GM18517 (cell line): ENCODE results near the gene ARHGEF6.

Experiments used
- ATAC-seq: cut with Tn5 transposase; IDR thresholded peaks from one replicate; pipeline ENCODE4 v1.9.1; 2021; ENCODE audit warnings: mild to moderate bottlenecking, moderate library complexity; ENCODE audit not compliant: unreplicated experiment

Gene ARHGEF6

GRCh38 chrX:136697156-136697555 lies 83.6 kb downstream of the ARHGEF6 start:
- ATAC-seq, result no peak

GRCh38 chrX:136694431-136695087 lies 86.2 kb downstream of the ARHGEF6 start:
- ATAC-seq, result peak; percentile 61

GRCh38 chrX:136692271-136692670 lies 88.5 kb downstream of the ARHGEF6 start:
- no peak for ATAC-seq

GRCh38 chrX:136691028-136691809 lies 89.5 kb downstream of the ARHGEF6 start:
- peak; percentile 41 for ATAC-seq

GRCh38 chrX:136689436-136689835 lies 91.3 kb downstream of the ARHGEF6 start:
- ATAC-seq, result no peak

GRCh38 chrX:136687457-136687856 lies 93.3 kb downstream of the ARHGEF6 start:
- ATAC-seq, result no peak

- ATAC-seq, result no peak
These were observed 96.6 kb downstream of the ARHGEF6 start for GRCh38 chrX:136684120-136684519.

- ATAC-seq, result no peak
These were observed 101.2 kb downstream of the ARHGEF6 start for GRCh38 chrX:136679531-136679930.

GRCh38 chrX:136674270-136674985 lies 106.3 kb downstream of the ARHGEF6 start:
- ATAC-seq, result peak; percentile 34

- ATAC-seq, result peak; percentile 43
These were observed 109.6 kb downstream of the ARHGEF6 start for GRCh38 chrX:136671006-136671610.

GRCh38 chrX:136667446-136668168 lies 113.1 kb downstream of the ARHGEF6 start:
- ATAC-seq, result no peak

GRCh38 chrX:136666088-136666487 lies 114.6 kb downstream of the ARHGEF6 start:
- ATAC-seq, result peak; percentile 42

- peak; percentile 78 for ATAC-seq
These were observed 115.4 kb downstream of the ARHGEF6 start for GRCh38 chrX:136665258-136665900.

- ATAC-seq, result no peak
These were observed 117.8 kb downstream of the ARHGEF6 start for GRCh38 chrX:136662976-136663375.

- no peak for ATAC-seq
These were observed 118.6 kb downstream of the ARHGEF6 start for GRCh38 chrX:136662104-136662503.

- no peak for ATAC-seq
These were observed 119.8 kb downstream of the ARHGEF6 start for GRCh38 chrX:136660896-136661295.

GRCh38 chrX:136659174-136659573 lies 121.6 kb downstream of the ARHGEF6 start:
- ATAC-seq, result no peak

GRCh38 chrX:136658151-136658550 lies 122.6 kb downstream of the ARHGEF6 start:
- no peak for ATAC-seq

- no peak for ATAC-seq
These were observed 124.3 kb downstream of the ARHGEF6 start for GRCh38 chrX:136656361-136656964.
